Astrocyte (in vitro differentiated cells and primary cell): ENCODE measurements around the gene TMEM107. TPM values are rescaled to one million over a fixed set of nuclear protein-coding genes. Genes with fewer than 3 reads are reported as not detected.
A peak's percentile ranks its signal among the peaks of the same experiment; 100 is the strongest.

Experiments
- DNase-seq: peaks from one replicate; pipeline ENCODE4 v3.0.0-alpha.2; 2010; ENCODE audit warnings: low read depth
- FAIRE-seq: peaks from 2 replicates; lab custom pipeline; 2011; peaks lifted over from hg19 to GRCh38; lab: Jason Lieb, UNC
- H2AFZ ChIP-seq: 2 replicates; pipeline ENCODE4 v1.6.0; 2012; ENCODE audit warnings: low read depth, low read length, inconsistent platforms
- H3K27ac ChIP-seq: 2 replicates; pipeline ENCODE4 v1.5.1; 2011; ENCODE audit warnings: low read depth, low read length, inconsistent platforms
- H3K27me3 ChIP-seq: 2 replicates; pipeline ENCODE4 v1.6.0; 2011; ENCODE audit warnings: low read length, inconsistent platforms; ENCODE audit not compliant: insufficient read depth
- H3K36me3 ChIP-seq: 2 replicates; pipeline ENCODE4 v1.5.1; 2011; ENCODE audit warnings: low read length, inconsistent platforms; ENCODE audit not compliant: insufficient read depth
- H3K4me1 ChIP-seq: 2 replicates; pipeline ENCODE4 v1.5.1; 2011; ENCODE audit warnings: low read length, inconsistent platforms; ENCODE audit not compliant: insufficient read depth
- H3K4me2 ChIP-seq: 2 replicates; pipeline ENCODE4 v1.6.0; 2012; ENCODE audit warnings: low read length, inconsistent platforms
- H3K4me3 ChIP-seq: 2 replicates; pipeline ENCODE4 v1.5.1; 2011; ENCODE audit warnings: low read depth, mild to moderate bottlenecking, low read length, inconsistent platforms; ENCODE audit not compliant: insufficient read depth
- H3K79me2 ChIP-seq: 2 replicates; pipeline ENCODE4 v1.6.0; 2012; ENCODE audit warnings: mild to moderate bottlenecking, low read length, inconsistent platforms; ENCODE audit not compliant: insufficient read depth
- H3K9ac ChIP-seq: 2 replicates; pipeline ENCODE4 v1.6.0; 2012; ENCODE audit warnings: mild to moderate bottlenecking, low read length, inconsistent platforms
- H3K9me3 ChIP-seq: 2 replicates; pipeline ENCODE4 v1.5.1; 2012; ENCODE audit warnings: low read depth, mild to moderate bottlenecking, low read length, inconsistent platforms; ENCODE audit not compliant: insufficient read depth
- H4K20me1 ChIP-seq: 2 replicates; pipeline ENCODE4 v1.6.0; 2012; ENCODE audit warnings: low read length, inconsistent platforms; ENCODE audit not compliant: insufficient read depth
- H3K27ac Mint-ChIP-seq: one replicate; pipeline ENCODE4 v1.8.0; 2021; ENCODE audit warnings: mild to moderate bottlenecking, mixed read lengths; ENCODE audit not compliant: unreplicated experiment
- H3K27me3 Mint-ChIP-seq: one replicate; pipeline ENCODE4 v1.8.0; 2021; ENCODE audit warnings: low read depth, mixed read lengths; ENCODE audit not compliant: unreplicated experiment
- H3K36me3 Mint-ChIP-seq: one replicate; pipeline ENCODE4 v1.8.0; 2021; ENCODE audit warnings: low read depth, mixed read lengths; ENCODE audit not compliant: unreplicated experiment
- H3K4me1 Mint-ChIP-seq: one replicate; pipeline ENCODE4 v1.8.0; 2021; ENCODE audit warnings: low read depth, mixed read lengths; ENCODE audit not compliant: unreplicated experiment
- H3K4me3 Mint-ChIP-seq: one replicate; pipeline ENCODE4 v1.8.0; 2021; ENCODE audit warnings: mild to moderate bottlenecking, moderate library complexity, mixed read lengths; ENCODE audit not compliant: unreplicated experiment
- H3K9me3 Mint-ChIP-seq: one replicate; pipeline ENCODE4 v1.8.0; 2021; ENCODE audit warnings: mild to moderate bottlenecking, mixed read lengths; ENCODE audit not compliant: unreplicated experiment
- EZH2 ChIP-seq: IDR thresholded peaks from 2 replicates; pipeline ENCODE4 v1.6.1; 2012; ENCODE audit warnings: mild to moderate bottlenecking, low read length, inconsistent platforms; ENCODE audit not compliant: insufficient read depth
- total RNA-seq: library from RNA; stranded (reverse); gene quantifications from 2 replicates; pipeline ENCODE4 v1.2.1, GENCODE V29; 2021
- TF ChIP-seq, protein P1 (sequence below): IDR thresholded peaks from 2 replicates; pipeline ENCODE4 v1.5.1; 2011; ENCODE audit warnings: low read depth, mild to moderate bottlenecking, inconsistent platforms, low read length, moderate library complexity; ENCODE audit not compliant: insufficient read depth

Gene TMEM107
- total RNA-seq, 1 donor from 2014 or later, result 9.4 TPM

DNA sequence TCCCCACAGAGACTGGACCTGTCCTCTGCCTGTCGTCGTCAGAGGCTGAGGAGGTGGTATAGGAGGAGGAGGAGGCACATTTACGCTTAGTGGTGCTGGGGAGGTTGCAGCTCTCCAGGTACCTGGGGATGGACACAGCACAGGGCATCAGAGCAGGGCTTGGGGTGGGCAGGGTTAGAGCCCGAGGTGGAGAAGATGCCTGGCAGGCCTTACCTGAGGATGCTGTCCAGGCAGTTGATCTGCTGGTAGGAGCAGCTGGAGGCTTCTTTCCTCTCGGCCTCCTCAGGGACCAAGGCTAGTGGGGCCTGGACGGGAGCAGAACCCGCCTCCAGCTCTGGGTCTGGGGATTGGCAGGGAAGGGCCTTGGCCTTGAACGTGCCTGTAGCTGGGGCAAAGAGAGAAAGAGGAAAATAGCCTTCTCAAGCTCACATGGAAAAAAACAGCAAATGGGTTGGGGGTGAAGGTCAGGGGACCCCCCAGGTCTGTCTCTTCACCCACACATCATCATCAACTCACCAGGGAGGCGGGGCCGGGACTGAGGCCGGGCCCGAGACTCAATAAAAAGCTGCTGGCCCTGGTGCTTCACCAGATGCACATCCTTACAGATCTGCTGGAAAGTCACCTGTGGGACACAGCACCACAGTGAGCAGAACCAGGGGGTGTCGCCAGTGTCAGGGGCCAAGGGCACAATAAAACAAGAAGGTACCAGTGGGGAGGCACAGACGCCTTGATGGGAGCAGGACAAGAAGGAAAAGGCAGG is 29.6 kb downstream of the TMEM107 start:
- H3K27me3 ChIP-seq, result no peaks in the 10 kb centered on the region
- peak overlapping the region; percentile 45 for H3K4me3 Mint-ChIP-seq
- no peak overlapping the region for H3K27ac ChIP-seq
- H3K27ac Mint-ChIP-seq, result no peak overlapping the region
- FAIRE-seq, result no peak
- no peak for DNase-seq
- H3K4me1 Mint-ChIP-seq, result no peaks in the 10 kb centered on the region
- TF ChIP-seq EZH2, result no peak
- TF ChIP-seq, protein P1, sequence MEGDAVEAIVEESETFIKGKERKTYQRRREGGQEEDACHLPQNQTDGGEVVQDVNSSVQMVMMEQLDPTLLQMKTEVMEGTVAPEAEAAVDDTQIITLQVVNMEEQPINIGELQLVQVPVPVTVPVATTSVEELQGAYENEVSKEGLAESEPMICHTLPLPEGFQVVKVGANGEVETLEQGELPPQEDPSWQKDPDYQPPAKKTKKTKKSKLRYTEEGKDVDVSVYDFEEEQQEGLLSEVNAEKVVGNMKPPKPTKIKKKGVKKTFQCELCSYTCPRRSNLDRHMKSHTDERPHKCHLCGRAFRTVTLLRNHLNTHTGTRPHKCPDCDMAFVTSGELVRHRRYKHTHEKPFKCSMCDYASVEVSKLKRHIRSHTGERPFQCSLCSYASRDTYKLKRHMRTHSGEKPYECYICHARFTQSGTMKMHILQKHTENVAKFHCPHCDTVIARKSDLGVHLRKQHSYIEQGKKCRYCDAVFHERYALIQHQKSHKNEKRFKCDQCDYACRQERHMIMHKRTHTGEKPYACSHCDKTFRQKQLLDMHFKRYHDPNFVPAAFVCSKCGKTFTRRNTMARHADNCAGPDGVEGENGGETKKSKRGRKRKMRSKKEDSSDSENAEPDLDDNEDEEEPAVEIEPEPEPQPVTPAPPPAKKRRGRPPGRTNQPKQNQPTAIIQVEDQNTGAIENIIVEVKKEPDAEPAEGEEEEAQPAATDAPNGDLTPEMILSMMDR, result no peak
- no peaks in the 10 kb centered on the region for H3K27me3 Mint-ChIP-seq
- no peak overlapping the region for H3K9ac ChIP-seq
- H3K4me3 ChIP-seq, result no peak overlapping the region
- H3K9me3 ChIP-seq, result no peaks in the 10 kb centered on the region
- no peak overlapping the region for H3K4me2 ChIP-seq
- H3K79me2 ChIP-seq, result peaks cover 4% of the 10 kb centered on the region
- H3K36me3 Mint-ChIP-seq, result peaks cover 35% of the 10 kb centered on the region
- H3K36me3 ChIP-seq, result peaks cover 3% of the 10 kb centered on the region
- H4K20me1 ChIP-seq, result peaks cover 11% of the 10 kb centered on the region
- H3K9me3 Mint-ChIP-seq, result peaks cover 2% of the 10 kb centered on the region
- H3K4me1 ChIP-seq, result peaks cover 9% of the 10 kb centered on the region
- H2AFZ ChIP-seq, result no peak overlapping the region

- TF ChIP-seq, protein P1, result no peak
- no peak for TF ChIP-seq EZH2
- Mint-ChIP-seq H3K27me3 (no peaks in the 10 kb centered on the region), H3K36me3 (peaks cover 40% of the 10 kb centered on the region), H3K4me1 (no peaks in the 10 kb centered on the region), H3K4me3 (no peak overlapping the region), H3K9me3 (peaks cover 2% of the 10 kb centered on the region), H3K27ac (no peak overlapping the region)
- DNase-seq (no peak), FAIRE-seq (no peak)
- peaks cover 3% of the 10 kb centered on the region for H3K36me3 ChIP-seq
- H3K4me3 ChIP-seq, result no peak overlapping the region
- H2AFZ ChIP-seq, result no peak overlapping the region
- no peak overlapping the region for H3K4me2 ChIP-seq
- H3K27me3 ChIP-seq, result no peaks in the 10 kb centered on the region
- H3K9ac ChIP-seq, result no peak overlapping the region
- peaks cover 3% of the 10 kb centered on the region for H3K4me1 ChIP-seq
- peaks cover 3% of the 10 kb centered on the region for H3K79me2 ChIP-seq
- H3K27ac ChIP-seq, result no peak overlapping the region
- no peaks in the 10 kb centered on the region for H3K9me3 ChIP-seq
- H4K20me1 ChIP-seq, result peaks cover 10% of the 10 kb centered on the region
Measured at GRCh38 chr17:8145811-8146210, 30.4 kb downstream of the TMEM107 start.
